ENCODE data around the gene KAZALD1.

DNA sequence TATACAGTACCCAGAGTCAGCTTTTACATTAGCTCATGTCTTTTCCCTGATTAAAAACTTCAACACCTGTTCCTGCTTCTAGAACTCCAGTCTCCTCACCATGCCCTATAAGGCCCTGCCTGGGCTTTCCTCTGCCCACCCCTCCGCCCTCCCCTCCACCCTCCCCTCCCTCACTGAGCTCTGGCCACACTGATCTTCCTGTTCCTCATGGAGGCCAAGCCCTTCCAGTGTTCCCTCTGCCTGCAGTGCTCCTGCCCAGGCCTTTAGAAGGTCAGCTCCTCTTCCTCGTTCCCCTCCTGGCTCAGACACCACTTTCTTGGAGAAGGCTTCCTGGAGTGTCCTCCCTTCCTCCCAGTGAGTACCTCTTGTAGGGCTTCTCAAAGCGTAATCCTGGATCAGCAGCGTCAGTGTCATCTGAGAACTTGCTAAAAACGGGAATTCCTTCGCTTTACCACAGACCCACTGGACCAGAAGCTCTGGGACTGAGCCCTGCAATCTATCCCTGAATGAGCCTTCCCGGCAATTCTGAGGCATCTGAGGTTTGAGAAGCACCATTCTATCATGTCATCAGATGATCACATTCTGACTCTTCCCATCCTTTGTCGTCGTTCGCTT, 34.6 kb upstream of the KAZALD1 start:
- TF ChIP-seq, protein P1, sequence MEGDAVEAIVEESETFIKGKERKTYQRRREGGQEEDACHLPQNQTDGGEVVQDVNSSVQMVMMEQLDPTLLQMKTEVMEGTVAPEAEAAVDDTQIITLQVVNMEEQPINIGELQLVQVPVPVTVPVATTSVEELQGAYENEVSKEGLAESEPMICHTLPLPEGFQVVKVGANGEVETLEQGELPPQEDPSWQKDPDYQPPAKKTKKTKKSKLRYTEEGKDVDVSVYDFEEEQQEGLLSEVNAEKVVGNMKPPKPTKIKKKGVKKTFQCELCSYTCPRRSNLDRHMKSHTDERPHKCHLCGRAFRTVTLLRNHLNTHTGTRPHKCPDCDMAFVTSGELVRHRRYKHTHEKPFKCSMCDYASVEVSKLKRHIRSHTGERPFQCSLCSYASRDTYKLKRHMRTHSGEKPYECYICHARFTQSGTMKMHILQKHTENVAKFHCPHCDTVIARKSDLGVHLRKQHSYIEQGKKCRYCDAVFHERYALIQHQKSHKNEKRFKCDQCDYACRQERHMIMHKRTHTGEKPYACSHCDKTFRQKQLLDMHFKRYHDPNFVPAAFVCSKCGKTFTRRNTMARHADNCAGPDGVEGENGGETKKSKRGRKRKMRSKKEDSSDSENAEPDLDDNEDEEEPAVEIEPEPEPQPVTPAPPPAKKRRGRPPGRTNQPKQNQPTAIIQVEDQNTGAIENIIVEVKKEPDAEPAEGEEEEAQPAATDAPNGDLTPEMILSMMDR (IDR thresholded peaks at IDR 0.05; ENCODE audit: poor library complexity, severe bottlenecking) = no peak
- TF ChIP-seq, protein P2, sequence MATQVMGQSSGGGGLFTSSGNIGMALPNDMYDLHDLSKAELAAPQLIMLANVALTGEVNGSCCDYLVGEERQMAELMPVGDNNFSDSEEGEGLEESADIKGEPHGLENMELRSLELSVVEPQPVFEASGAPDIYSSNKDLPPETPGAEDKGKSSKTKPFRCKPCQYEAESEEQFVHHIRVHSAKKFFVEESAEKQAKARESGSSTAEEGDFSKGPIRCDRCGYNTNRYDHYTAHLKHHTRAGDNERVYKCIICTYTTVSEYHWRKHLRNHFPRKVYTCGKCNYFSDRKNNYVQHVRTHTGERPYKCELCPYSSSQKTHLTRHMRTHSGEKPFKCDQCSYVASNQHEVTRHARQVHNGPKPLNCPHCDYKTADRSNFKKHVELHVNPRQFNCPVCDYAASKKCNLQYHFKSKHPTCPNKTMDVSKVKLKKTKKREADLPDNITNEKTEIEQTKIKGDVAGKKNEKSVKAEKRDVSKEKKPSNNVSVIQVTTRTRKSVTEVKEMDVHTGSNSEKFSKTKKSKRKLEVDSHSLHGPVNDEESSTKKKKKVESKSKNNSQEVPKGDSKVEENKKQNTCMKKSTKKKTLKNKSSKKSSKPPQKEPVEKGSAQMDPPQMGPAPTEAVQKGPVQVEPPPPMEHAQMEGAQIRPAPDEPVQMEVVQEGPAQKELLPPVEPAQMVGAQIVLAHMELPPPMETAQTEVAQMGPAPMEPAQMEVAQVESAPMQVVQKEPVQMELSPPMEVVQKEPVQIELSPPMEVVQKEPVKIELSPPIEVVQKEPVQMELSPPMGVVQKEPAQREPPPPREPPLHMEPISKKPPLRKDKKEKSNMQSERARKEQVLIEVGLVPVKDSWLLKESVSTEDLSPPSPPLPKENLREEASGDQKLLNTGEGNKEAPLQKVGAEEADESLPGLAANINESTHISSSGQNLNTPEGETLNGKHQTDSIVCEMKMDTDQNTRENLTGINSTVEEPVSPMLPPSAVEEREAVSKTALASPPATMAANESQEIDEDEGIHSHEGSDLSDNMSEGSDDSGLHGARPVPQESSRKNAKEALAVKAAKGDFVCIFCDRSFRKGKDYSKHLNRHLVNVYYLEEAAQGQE (IDR thresholded peaks at IDR 0.05; ENCODE audit: borderline replicate concordance) = no peak
- TF ChIP-seq EP300 (conservative IDR thresholded peaks at IDR 0.05; ENCODE audit: poor library complexity, severe bottlenecking) (no peak), EZH2 (IDR thresholded peaks at IDR 0.05; ENCODE audit: borderline replicate concordance, insufficient read depth, low read length, poor library complexity, severe bottlenecking) (no peak), POLR2AphosphoS5 (IDR thresholded peaks at IDR 0.05) (no peak)
